Measurements from ENCODE around the gene ANKRD50. TPM values are rescaled to one million over a fixed set of nuclear protein-coding genes. Genes with fewer than 3 reads are reported as not detected.

ANKRD50 gene
- polyA plus RNA-seq, 1 donor (not counting 4 experiments of a cell fraction or from before 2014, with no cell fraction given): 21.6 TPM

- dilution Hi-C loops (cut with MboI; ENCODE audit: extremely low pct_ligation_motif_present, low sequenced_read_pairs): no loop called here
- H4K20me1 ChIP-seq (ENCODE audit: control insufficient read depth, extremely low read depth, insufficient read depth, low read length): no peaks in the 10 kb centered on the region
Observed at GRCh38 chr4:124703154-124703553, 9.4 kb downstream of the ANKRD50 start.

GRCh38 chr4:124697441-124697840 lies 15.1 kb downstream of the ANKRD50 start:
- TF ChIP-seq CTCF (optimal IDR thresholded peaks at IDR 0.05 in 1 of 3, IDR thresholded peaks at IDR 0.05 in 1 of 3, conservative IDR thresholded peaks at IDR 0.05 in 1 of 3; ENCODE audit: extremely low read depth in 1 of 3, insufficient read depth in 2 of 3, low read length in 3 of 3) (no peak), EZH2 (IDR thresholded peaks at IDR 0.05; ENCODE audit: low read length) (no peak)
- no peak for FAIRE-seq

More at GRCh38 chr4:124703154-124703553, 9.4 kb downstream of the ANKRD50 start:
- no peak overlapping the region for H3K4me3 ChIP-seq (ENCODE audit: control insufficient read depth in 2 of 3, extremely low read depth in 1 of 3, insufficient read depth in 2 of 3, low read depth in 1 of 3, low read length in 3 of 3)
- no peaks in the 10 kb centered on the region for H3K9me3 ChIP-seq (ENCODE audit: control insufficient read depth, low read depth, low read length)
- DNase-seq (ENCODE audit: low read depth, low spot score) (no peak), FAIRE-seq (no peak)
- no peaks in the 10 kb centered on the region for H3K27me3 ChIP-seq (ENCODE audit: control insufficient read depth, extremely low read depth, insufficient read depth, low read length)
- no peak for TF ChIP-seq CTCF (optimal IDR thresholded peaks at IDR 0.05 in 1 of 3, IDR thresholded peaks at IDR 0.05 in 1 of 3, conservative IDR thresholded peaks at IDR 0.05 in 1 of 3; ENCODE audit: extremely low read depth in 1 of 3, insufficient read depth in 2 of 3, low read length in 3 of 3)
- TF ChIP-seq EZH2 (IDR thresholded peaks at IDR 0.05; ENCODE audit: low read length): no peak
- peaks cover 77% of the 10 kb centered on the region for H3K79me2 ChIP-seq (ENCODE audit: control insufficient read depth, insufficient read depth, low read length)
- no peak overlapping the region for H2AFZ ChIP-seq (ENCODE audit: control insufficient read depth, low read length)
- H3K36me3 ChIP-seq (ENCODE audit: control insufficient read depth in 2 of 2, extremely low read depth in 1 of 2, insufficient read depth in 2 of 2, low read length in 2 of 2): peaks cover 1 to 8% of the 10 kb centered on the region in 2 experiments
- H3K4me1 ChIP-seq (ENCODE audit: control insufficient read depth, extremely low read depth, insufficient read depth, low read length): peaks cover 6% of the 10 kb centered on the region
- no peak overlapping the region for H3K4me2 ChIP-seq (ENCODE audit: control insufficient read depth, extremely low read depth, insufficient read depth, low read depth, low read length)
- H3K27ac ChIP-seq (ENCODE audit: control insufficient read depth, insufficient read depth, low read length): no peak overlapping the region
- H3K9ac ChIP-seq (ENCODE audit: control insufficient read depth, extremely low read depth, insufficient read depth, low read length): no peak overlapping the region
- H3K9me1 ChIP-seq (ENCODE audit: control insufficient read depth, extremely low read depth, insufficient read depth, low read length): no peaks in the 10 kb centered on the region

More at GRCh38 chr4:124697441-124697840, 15.1 kb downstream of the ANKRD50 start:
- no peaks in the 10 kb centered on the region for H3K27me3 ChIP-seq (ENCODE audit: control insufficient read depth, extremely low read depth, insufficient read depth, low read length)
- H3K9me3 ChIP-seq (ENCODE audit: control insufficient read depth, low read depth, low read length): peaks cover 5% of the 10 kb centered on the region
- H4K20me1 ChIP-seq (ENCODE audit: control insufficient read depth, extremely low read depth, insufficient read depth, low read length): no peaks in the 10 kb centered on the region
- H3K27ac ChIP-seq (ENCODE audit: control insufficient read depth, insufficient read depth, low read length): no peak overlapping the region
- no peak overlapping the region for H3K4me3 ChIP-seq (ENCODE audit: control insufficient read depth in 2 of 3, extremely low read depth in 1 of 3, insufficient read depth in 2 of 3, low read depth in 1 of 3, low read length in 3 of 3)
- peaks cover 8% of the 10 kb centered on the region for H3K4me1 ChIP-seq (ENCODE audit: control insufficient read depth, extremely low read depth, insufficient read depth, low read length)
- H3K36me3 ChIP-seq (ENCODE audit: control insufficient read depth in 2 of 2, extremely low read depth in 1 of 2, insufficient read depth in 2 of 2, low read length in 2 of 2): peaks cover 1 to 4% of the 10 kb centered on the region in 2 experiments
- no peak overlapping the region for H3K9ac ChIP-seq (ENCODE audit: control insufficient read depth, extremely low read depth, insufficient read depth, low read length)
- H3K79me2 ChIP-seq (ENCODE audit: control insufficient read depth, insufficient read depth, low read length): peaks cover 65% of the 10 kb centered on the region
- H3K9me1 ChIP-seq (ENCODE audit: control insufficient read depth, extremely low read depth, insufficient read depth, low read length): peaks cover 2% of the 10 kb centered on the region
- no peak overlapping the region for H2AFZ ChIP-seq (ENCODE audit: control insufficient read depth, low read length)
- H3K4me2 ChIP-seq (ENCODE audit: control insufficient read depth, extremely low read depth, insufficient read depth, low read depth, low read length): no peak overlapping the region
- dilution Hi-C loops (cut with MboI; ENCODE audit: extremely low pct_ligation_motif_present, low sequenced_read_pairs): no loop called here
- no peak for DNase-seq (ENCODE audit: low read depth, low spot score)
